ENCODE measurements around the gene DPP8. TPM values are rescaled to one million over a fixed set of nuclear protein-coding genes. Genes with fewer than 3 reads are reported as not detected.
"Not testable (repeated sequence)": the region's sequence is repeated elsewhere in the genome, so short reads cannot be mapped to it uniquely, and the experiment has no call there.

The DPP8 gene
- total RNA-seq, 2 experiments from 2014 or later = 29.5 to 29.8 TPM

GRCh38 chr15:65529762-65530317, 12.4 kb upstream of the DPP8 start:
- ChIA-PET POLR2A (interaction anchor here (0.5 to 1.5 kb wide), 5 partner anchors 11 to 294 kb away, joined by 3 to 8 read pairs (median 4); partner anchors contain the start of gene INTS14), CTCF (interaction anchor here (0.6 to 1.6 kb wide), 3 partner anchors 9 to 13 kb away, joined by 3 to 5 read pairs (median 3); partner anchors contain the start of gene DPP8)

GRCh38 chr15:65528461-65529060, 11.1 kb upstream of the DPP8 start:
- ChIA-PET CTCF (interaction anchor here (1.5 kb wide), 1 partner anchor 10 kb away, joined by 3 read pairs; no protein-coding TSS in a partner anchor), POLR2A (interaction anchor here (0.7 kb wide), 1 partner anchor 12 kb away, joined by 3 read pairs; no protein-coding TSS in a partner anchor)

- CTCF ChIA-PET = no interaction called here
- POLR2A ChIA-PET = no interaction called here
Observed at GRCh38 chr15:65525622-65526021, 8.1 kb upstream of the DPP8 start.

- ChIA-PET POLR2A (no interaction called here), CTCF (no interaction called here)
Observed at GRCh38 chr15:65524226-65524625, 6.7 kb upstream of the DPP8 start.

- POLR2A ChIA-PET = no interaction called here
- CTCF ChIA-PET = no interaction called here
Observed at GRCh38 chr15:65521350-65521749, 3.9 kb upstream of the DPP8 start.

- POLR2A ChIA-PET = interaction anchor here (0.6 to 1.2 kb wide), 2 partner anchors 11 to 399 kb away, joined by 4 to 5 read pairs; partner anchors contain the start of gene HACD3
- CTCF ChIA-PET = interaction anchor here (1.2 kb wide), 1 partner anchor 10 kb away, joined by 3 read pairs; no protein-coding TSS in a partner anchor
Observed at GRCh38 chr15:65518633-65519285, 1.3 kb upstream of the DPP8 start.

- ChIA-PET CTCF (interaction anchor here (0.6 to 1.2 kb wide), 2 partner anchors 11 to 58 kb away, joined by 3 read pairs; no protein-coding TSS in a partner anchor), POLR2A (interaction anchor here (1.2 kb wide), 1 partner anchor 12 kb away, joined by 4 read pairs; the partner anchor contains the start of gene HACD3)
Observed at GRCh38 chr15:65517866-65518207, 348 bp upstream of the DPP8 start.

GRCh38 chr15:65512807-65513416, 4.6 kb downstream of the DPP8 start:
- POLR2A ChIA-PET = interaction anchor here (0.7 to 1.6 kb wide), 2 partner anchors 18 to 20 kb away, joined by 5 read pairs; partner anchors contain the start of gene HACD3

GRCh38 chr15:65512189-65512588, 5.3 kb downstream of the DPP8 start:
- CTCF ChIA-PET = interaction anchor here (0.6 kb wide), 2 partner anchors 30 to 775 kb away, joined by 3 to 4 read pairs; no protein-coding TSS in a partner anchor
- POLR2A ChIA-PET = interaction anchor here (1.6 kb wide), 1 partner anchor 19 kb away, joined by 5 read pairs; the partner anchor contains the start of gene HACD3

More at GRCh38 chr15:65512807-65513416, 4.6 kb downstream of the DPP8 start:
- CTCF ChIA-PET = interaction anchor here (0.6 kb wide), 1 partner anchor 29 kb away, joined by 4 read pairs; no protein-coding TSS in a partner anchor

GRCh38 chr15:65509321-65509720, 8.2 kb downstream of the DPP8 start:
- CTCF ChIA-PET = no interaction called here
- POLR2A ChIA-PET = interaction anchor here (0.6 kb wide), 1 partner anchor 8 kb away, joined by 4 read pairs; no protein-coding TSS in a partner anchor

GRCh38 chr15:65494076-65494475, 23.4 kb downstream of the DPP8 start:
- CTCF ChIA-PET = no interaction called here
- POLR2A ChIA-PET = no interaction called here

GRCh38 chr15:65484876-65485275, 32.6 kb downstream of the DPP8 start:
- ChIA-PET CTCF (no interaction called here), POLR2A (no interaction called here)

GRCh38 chr15:65476903-65477302, 40.6 kb downstream of the DPP8 start:
- ChIA-PET CTCF (no interaction called here), POLR2A (no interaction called here)

- CTCF ChIA-PET = no interaction called here
Observed at GRCh38 chr15:65470866-65471265, 46.6 kb downstream of the DPP8 start.

GRCh38 chr15:65468229-65468909, 49.1 kb downstream of the DPP8 start:
- CTCF ChIA-PET = interaction anchor here (1.7 kb wide), 1 partner anchor 67 kb away, joined by 3 read pairs; no protein-coding TSS in a partner anchor

More at GRCh38 chr15:65470866-65471265, 46.6 kb downstream of the DPP8 start:
- POLR2A ChIA-PET = interaction anchor here (0.7 kb wide), 1 partner anchor 337 kb away, joined by 6 read pairs; no protein-coding TSS in a partner anchor

GRCh38 chr15:65466901-65467300, 50.6 kb downstream of the DPP8 start:
- ChIA-PET POLR2A (no interaction called here), CTCF (interaction anchor here (1.7 kb wide), 1 partner anchor 65 kb away, joined by 3 read pairs; no protein-coding TSS in a partner anchor)

More at GRCh38 chr15:65468229-65468909, 49.1 kb downstream of the DPP8 start:
- POLR2A ChIA-PET = no interaction called here

- CTCF ChIA-PET, POLR2A ChIA-PET: not testable (repeated sequence)
Observed at GRCh38 chr15:65463096-65463495, 54.4 kb downstream of the DPP8 start.

GRCh38 chr15:65460741-65461347, 56.6 kb downstream of the DPP8 start:
- POLR2A ChIA-PET = no interaction called here

More at GRCh38 chr15:65460741-65461347, 56.6 kb downstream of the DPP8 start:
- CTCF ChIA-PET = interaction anchor here (0.8 kb wide), 1 partner anchor 22 kb away, joined by 3 read pairs; no protein-coding TSS in a partner anchor
